Activated naive CD8-positive, alpha-beta T cell treated with anti-CD3 and anti-CD28 coated beads, Interleukin-2, amount 50 U/mL, for 24 hours (primary cell): ENCODE data around the gene ADIPOR2.
"Not testable (repeated sequence)": the region's sequence is repeated elsewhere in the genome, so short reads cannot be mapped to it uniquely, and the experiment has no call there.

Experiments used
- ATAC-seq: fragments of 150-1000 bp; cut with Tn5 transposase; one replicate; pipeline ENCODE4 v1.10.0; 2021
- DNase-seq: peaks from one replicate; pipeline ENCODE4 v3.0.0; 2021
- H3K27ac Mint-ChIP-seq: one replicate; pipeline ENCODE4 v1.8.0; 2021; ENCODE audit warnings: mild to moderate bottlenecking, mixed read lengths
- H3K27me3 Mint-ChIP-seq: one replicate; pipeline ENCODE4 v1.8.0; 2021; ENCODE audit warnings: mixed read lengths
- H3K36me3 Mint-ChIP-seq: one replicate; pipeline ENCODE4 v1.8.0; 2021; ENCODE audit warnings: low read depth, mixed read lengths
- H3K4me1 Mint-ChIP-seq: one replicate; pipeline ENCODE4 v1.8.0; 2021; ENCODE audit warnings: mixed read lengths
- H3K4me3 Mint-ChIP-seq: one replicate; pipeline ENCODE4 v1.8.0; 2021; ENCODE audit warnings: mild to moderate bottlenecking, moderate library complexity, mixed read lengths
- H3K9me3 Mint-ChIP-seq: one replicate; pipeline ENCODE4 v1.8.0; 2021; ENCODE audit warnings: mixed read lengths

The ADIPOR2 gene

DNA sequence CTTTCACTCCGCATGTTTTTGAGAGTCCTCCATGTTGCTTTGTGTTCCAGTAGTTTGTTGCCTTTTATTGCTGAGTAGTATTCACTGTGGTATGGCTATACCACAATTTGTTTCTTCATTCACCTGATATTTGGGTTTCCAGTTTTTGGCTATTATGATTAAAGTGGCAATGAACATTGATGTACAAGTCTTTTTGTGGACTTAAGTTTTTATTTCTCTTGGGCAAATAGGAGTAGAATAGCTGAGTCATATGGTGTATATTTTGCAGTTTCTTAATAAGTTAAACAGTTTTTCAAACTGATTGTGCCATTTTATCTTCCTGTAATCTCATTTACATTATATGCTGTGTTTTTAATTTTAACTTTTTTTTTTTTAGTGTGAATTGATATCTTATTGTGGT is 16.2 kb downstream of the ADIPOR2 start:
- no peak overlapping the region for H3K27ac Mint-ChIP-seq
- H3K9me3 Mint-ChIP-seq: no peaks in the 10 kb centered on the region
- no peak for ATAC-seq
- no peak overlapping the region for H3K4me3 Mint-ChIP-seq
- peaks cover 14% of the 10 kb centered on the region for H3K36me3 Mint-ChIP-seq
- H3K27me3 Mint-ChIP-seq: no peaks in the 10 kb centered on the region
- peaks cover 49% of the 10 kb centered on the region for H3K4me1 Mint-ChIP-seq
- DNase-seq: no peak

DNA sequence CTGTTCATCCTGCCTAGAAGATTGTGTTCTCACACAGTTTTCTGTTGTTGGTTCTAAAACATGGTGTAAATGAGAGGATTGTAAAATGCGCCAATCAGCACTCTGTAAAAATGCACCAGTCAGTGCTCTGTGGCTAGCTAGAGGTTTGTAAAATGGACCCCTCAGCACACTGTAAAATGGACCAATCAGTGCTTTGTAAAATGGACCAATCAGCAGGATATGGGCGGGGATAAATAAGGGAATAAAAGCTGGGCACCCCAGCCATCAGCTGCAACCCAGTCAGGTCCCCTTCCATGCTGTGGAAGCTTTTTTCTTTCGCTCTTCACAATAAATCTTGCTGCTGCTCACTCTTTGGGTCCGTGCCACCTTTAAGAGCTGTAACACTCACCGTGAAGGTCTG is 19.1 kb downstream of the ADIPOR2 start:
- H3K27me3 Mint-ChIP-seq, ATAC-seq, H3K27ac Mint-ChIP-seq, H3K9me3 Mint-ChIP-seq, DNase-seq, H3K4me3 Mint-ChIP-seq: not testable (repeated sequence)
- Mint-ChIP-seq H3K4me1 (peaks cover 36% of the 10 kb centered on the region), H3K36me3 (peaks cover 25% of the 10 kb centered on the region)

DNA sequence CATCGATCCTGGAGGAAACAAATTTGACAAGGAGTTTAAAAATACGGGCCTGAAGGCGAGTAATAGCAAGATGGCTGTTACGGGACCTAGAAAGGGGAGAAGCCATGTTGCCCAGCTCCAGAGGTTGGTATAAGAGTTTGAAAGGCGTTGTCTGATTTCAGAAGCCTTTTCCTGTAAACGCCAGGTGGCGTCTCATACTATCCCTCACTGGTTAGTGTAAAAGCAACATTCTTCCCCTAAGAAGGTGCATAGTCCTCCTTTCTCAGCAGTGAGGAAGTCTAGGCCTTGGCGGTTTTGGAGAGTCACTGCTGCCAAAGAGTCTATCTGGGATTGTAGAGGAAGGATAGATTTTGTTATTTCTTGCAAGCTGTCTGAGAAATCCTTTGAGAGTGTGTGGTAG is 20.0 kb downstream of the ADIPOR2 start:
- ATAC-seq, DNase-seq, H3K27me3 Mint-ChIP-seq, H3K27ac Mint-ChIP-seq, H3K4me3 Mint-ChIP-seq: not testable (repeated sequence)
- Mint-ChIP-seq H3K9me3 (peaks cover 11% of the 10 kb centered on the region), H3K36me3 (peaks cover 25% of the 10 kb centered on the region), H3K4me1 (peaks cover 36% of the 10 kb centered on the region)

DNA sequence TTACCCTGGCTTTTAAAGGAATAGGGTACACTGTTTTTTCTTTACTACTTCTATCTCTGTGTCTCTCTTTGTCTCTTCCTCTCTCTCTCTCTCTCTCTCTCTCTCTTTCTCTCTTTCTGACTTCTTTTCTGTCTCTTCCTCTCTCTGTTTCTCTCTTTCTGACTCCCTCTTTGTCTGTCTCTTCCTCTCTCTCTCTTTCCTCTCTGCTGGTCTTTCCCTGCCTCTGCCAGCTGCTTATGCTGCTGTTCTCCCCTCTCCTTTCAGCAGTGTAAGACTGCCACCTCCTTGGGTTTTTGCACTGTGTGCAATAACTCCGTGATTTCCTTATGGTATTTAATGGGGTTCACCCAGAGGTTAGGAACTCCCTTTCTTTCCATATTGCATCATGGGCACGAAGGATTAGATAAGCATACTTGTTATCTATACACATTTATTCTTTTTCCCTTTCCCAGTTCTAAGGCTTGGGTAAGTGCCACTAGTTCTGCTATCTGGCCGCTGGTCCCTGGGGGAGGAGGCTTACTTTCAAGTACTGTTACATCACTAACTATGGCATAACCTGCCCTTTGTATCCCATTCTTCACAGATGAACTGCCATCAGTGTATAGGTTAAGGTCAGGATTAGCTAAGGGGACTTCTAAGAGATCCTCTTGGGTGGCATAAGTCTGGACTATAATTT is 20.8 kb downstream of the ADIPOR2 start:
- not testable (repeated sequence) for ATAC-seq, H3K4me3 Mint-ChIP-seq, H3K27ac Mint-ChIP-seq, H3K27me3 Mint-ChIP-seq, DNase-seq
- Mint-ChIP-seq H3K36me3 (peaks cover 24% of the 10 kb centered on the region), H3K9me3 (peaks cover 11% of the 10 kb centered on the region), H3K4me1 (peaks cover 36% of the 10 kb centered on the region)

DNA sequence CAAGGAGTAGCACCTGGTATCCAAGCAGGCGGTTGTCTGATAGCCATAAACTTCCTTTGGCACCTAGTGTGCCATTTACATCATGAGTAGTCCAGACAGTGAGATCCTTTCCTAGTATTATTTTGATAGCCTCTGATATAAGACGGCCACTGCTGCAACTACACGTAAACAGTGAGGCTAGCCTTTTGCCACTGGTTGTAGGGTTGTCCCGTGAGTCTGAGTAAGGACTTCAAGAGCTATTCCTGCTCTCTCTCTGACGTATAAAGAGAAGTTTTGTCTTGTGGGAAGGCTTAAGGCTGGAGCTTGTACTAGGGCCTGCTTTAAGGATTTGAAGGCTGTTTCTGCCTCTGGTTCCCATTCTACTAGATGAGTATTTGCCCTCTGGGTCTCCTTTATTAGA is 21.4 kb downstream of the ADIPOR2 start:
- not testable (repeated sequence) for H3K4me3 Mint-ChIP-seq, H3K27ac Mint-ChIP-seq, ATAC-seq, H3K27me3 Mint-ChIP-seq, DNase-seq
- Mint-ChIP-seq H3K36me3 (peaks cover 22% of the 10 kb centered on the region), H3K9me3 (peaks cover 11% of the 10 kb centered on the region), H3K4me1 (peaks cover 37% of the 10 kb centered on the region)

DNA sequence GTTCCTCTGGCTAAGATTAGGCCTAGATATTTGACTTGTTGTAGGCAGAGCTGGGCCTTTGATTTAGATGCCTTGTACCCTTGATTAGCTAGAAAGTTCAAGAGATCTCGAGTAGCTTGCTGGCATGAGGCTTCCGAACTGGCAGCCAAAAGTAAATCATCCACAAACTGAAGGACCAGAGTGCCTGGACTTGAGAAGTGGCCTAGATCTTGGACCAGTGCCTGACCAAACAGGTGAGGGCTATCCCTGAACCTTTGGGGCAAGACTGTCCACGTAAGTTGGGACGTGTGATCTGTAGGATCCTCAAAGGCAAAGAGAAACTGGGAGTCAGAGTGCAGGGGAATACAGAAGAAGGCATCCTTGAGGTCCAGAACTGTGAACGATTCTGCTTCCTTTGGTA is 22.0 kb downstream of the ADIPOR2 start:
- not testable (repeated sequence) for H3K4me3 Mint-ChIP-seq, DNase-seq, H3K27me3 Mint-ChIP-seq, ATAC-seq, H3K27ac Mint-ChIP-seq
- peaks cover 22% of the 10 kb centered on the region for H3K36me3 Mint-ChIP-seq
- peaks cover 35% of the 10 kb centered on the region for H3K4me1 Mint-ChIP-seq
- peaks cover 11% of the 10 kb centered on the region for H3K9me3 Mint-ChIP-seq

DNA sequence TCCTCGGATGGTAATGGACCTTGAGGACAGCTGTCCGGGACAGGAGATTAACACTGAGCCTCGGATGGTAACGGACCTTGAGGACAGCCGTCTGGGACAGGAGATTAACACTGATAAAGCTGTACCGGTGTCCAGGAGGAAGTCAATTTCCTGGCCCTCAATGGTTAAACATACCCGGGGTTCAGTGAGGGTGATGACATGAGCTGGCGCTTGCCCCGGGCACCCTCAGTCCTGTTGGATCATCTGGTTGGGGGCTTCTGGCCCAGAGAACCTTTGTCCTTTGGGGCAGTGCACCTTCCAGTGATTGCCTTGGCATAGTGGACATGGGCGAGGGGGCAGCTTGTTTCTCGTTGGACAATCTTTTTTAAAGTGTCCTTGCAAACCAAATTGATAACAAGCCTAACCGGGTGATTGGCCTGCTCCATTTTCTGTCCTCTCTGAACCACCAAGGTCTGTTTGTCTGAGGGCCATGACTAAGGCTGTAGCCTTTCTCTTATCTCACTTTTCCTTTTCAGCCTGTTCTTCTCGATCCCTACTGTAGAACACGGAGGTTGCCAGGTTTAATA is 23.0 kb downstream of the ADIPOR2 start:
- not testable (repeated sequence) for DNase-seq, H3K4me3 Mint-ChIP-seq, ATAC-seq, H3K27ac Mint-ChIP-seq, H3K27me3 Mint-ChIP-seq
- Mint-ChIP-seq H3K36me3 (peaks cover 20% of the 10 kb centered on the region), H3K4me1 (peaks cover 34% of the 10 kb centered on the region), H3K9me3 (peaks cover 11% of the 10 kb centered on the region)

DNA sequence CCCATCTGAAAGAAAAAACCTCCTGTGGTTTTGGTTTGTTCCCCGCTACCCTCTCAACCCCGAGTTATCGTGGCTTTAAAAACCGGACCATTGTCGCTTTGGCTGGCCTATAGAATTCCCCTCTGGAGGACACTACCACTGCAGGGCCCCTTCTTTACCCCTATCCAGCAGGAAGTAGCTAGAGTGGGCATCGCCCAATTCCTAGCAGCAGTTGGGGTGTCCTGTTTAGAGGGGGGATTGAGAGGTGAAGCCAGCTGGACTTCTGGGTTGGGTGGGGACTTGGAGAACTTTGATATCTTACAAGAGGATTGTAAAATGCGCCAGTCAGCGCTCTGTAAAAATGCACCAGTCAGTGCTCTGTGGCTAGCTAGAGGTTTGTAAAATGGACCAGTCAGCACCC is 24.6 kb downstream of the ADIPOR2 start:
- not testable (repeated sequence) for H3K27me3 Mint-ChIP-seq, DNase-seq, H3K27ac Mint-ChIP-seq, ATAC-seq, H3K4me3 Mint-ChIP-seq
- Mint-ChIP-seq H3K9me3 (peaks cover 11% of the 10 kb centered on the region), H3K36me3 (peaks cover 18% of the 10 kb centered on the region), H3K4me1 (peaks cover 34% of the 10 kb centered on the region)

DNA sequence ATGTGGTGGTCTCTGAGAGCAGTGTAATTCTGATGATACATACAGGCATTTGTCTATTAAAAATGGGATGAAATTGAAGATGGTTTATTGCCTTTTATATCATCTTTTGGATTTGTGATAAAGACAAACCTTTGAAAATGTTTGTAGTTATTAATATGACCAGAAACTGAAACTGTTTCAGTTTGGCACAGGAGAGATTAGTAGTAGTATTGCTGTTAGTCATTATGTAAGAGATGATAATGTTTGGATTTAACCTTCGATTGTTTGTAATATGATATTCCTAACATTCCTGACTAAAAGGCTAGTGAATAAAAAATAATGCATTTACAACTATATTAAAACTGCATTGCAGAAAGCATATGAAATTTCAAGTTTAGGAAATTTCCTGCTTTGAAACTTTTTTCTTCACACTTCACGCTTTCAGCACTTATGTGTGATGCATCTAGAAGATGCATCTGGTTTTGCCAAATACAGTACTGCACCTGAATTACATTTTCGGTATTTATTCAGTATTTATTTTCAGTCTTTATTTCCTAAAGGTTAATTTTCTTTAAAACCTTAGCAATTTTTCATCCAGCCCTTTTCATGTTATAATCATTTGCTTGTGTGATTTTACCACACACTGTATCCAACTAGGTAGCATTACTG is 25.5 kb downstream of the ADIPOR2 start:
- H3K27me3 Mint-ChIP-seq: no peaks in the 10 kb centered on the region
- H3K27ac Mint-ChIP-seq: no peak overlapping the region
- H3K4me1 Mint-ChIP-seq: peaks cover 35% of the 10 kb centered on the region
- DNase-seq (no peak), ATAC-seq (no peak)
- H3K9me3 Mint-ChIP-seq: peaks cover 11% of the 10 kb centered on the region
- no peak overlapping the region for H3K4me3 Mint-ChIP-seq
- H3K36me3 Mint-ChIP-seq: peaks cover 18% of the 10 kb centered on the region

DNA sequence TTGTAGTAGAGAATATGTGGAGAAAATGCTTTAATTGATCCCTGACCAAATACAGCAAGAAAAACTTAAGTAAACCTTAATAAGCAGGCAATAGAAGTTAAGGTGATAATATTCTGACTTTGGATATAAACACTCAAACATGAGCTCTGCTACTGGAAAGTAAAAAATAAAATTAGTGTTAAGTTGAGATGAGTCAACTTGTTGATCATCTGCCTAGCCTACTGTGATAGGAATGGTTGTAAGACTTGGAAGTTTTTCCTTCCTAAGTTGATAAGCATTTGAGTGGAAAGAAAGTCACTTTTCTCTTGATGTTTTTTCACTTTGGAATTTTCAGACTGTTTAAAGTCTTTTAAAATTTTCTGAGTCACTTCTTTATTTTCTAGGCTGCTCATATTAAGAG is 26.0 kb downstream of the ADIPOR2 start:
- peaks cover 18% of the 10 kb centered on the region for H3K36me3 Mint-ChIP-seq

DNA sequence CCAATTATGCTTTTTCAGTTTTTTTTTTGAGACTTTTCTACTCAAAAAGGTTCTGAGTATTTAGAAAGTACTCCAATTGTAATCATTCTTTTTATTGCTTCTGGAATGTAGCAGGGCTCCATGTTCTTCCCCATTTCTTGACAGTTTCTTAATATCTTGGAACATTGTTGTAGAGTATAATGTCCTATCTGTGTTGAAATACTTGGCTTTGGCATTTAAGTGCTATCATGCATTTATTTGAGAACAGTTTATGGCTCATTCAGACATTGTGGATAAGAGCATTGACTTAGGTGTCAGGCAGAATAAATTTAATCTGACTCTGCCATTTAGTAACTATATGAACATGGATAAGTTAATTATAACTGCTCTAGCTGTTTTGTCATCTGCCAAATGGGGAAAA is 28.3 kb downstream of the ADIPOR2 start:
- no peak for ATAC-seq
- Mint-ChIP-seq H3K27ac (no peak overlapping the region), H3K4me1 (peaks cover 35% of the 10 kb centered on the region), H3K9me3 (peaks cover 10% of the 10 kb centered on the region), H3K27me3 (no peaks in the 10 kb centered on the region), H3K4me3 (no peak overlapping the region), H3K36me3 (peaks cover 13% of the 10 kb centered on the region)
- DNase-seq: no peak

More for the DNA sequence above, 26.0 kb downstream of the ADIPOR2 start:
- Mint-ChIP-seq H3K27ac (no peak overlapping the region), H3K27me3 (no peaks in the 10 kb centered on the region), H3K9me3 (peaks cover 11% of the 10 kb centered on the region), H3K4me1 (peaks cover 32% of the 10 kb centered on the region), H3K4me3 (no peak overlapping the region)
- DNase-seq (no peak), ATAC-seq (no peak)

DNA sequence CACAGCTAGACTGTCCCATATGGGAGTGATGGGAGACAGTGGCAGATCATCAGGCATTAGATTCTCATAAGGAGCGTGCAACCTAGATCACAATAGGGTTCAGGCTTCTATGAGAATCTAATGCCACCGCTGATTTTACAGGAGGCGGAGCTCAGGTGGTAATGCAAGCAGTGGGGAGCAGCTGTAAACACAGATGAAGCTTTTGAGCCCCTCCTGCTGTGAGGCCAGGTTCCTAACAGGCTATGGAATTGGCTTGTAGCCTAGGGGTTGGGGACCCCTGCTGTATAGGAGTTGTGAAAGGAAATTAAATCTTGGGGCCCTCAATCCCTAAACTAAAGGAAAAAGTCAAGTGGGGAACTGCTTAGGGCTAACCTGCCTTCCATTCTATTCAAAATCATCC is 29.6 kb downstream of the ADIPOR2 start:
- H3K27me3 Mint-ChIP-seq: no peaks in the 10 kb centered on the region
- peaks cover 30% of the 10 kb centered on the region for H3K4me1 Mint-ChIP-seq
- no peak for ATAC-seq
- no peak overlapping the region for H3K27ac Mint-ChIP-seq
- no peak for DNase-seq
- peaks cover 4% of the 10 kb centered on the region for H3K9me3 Mint-ChIP-seq
- H3K36me3 Mint-ChIP-seq: peaks cover 6% of the 10 kb centered on the region
- no peak overlapping the region for H3K4me3 Mint-ChIP-seq

DNA sequence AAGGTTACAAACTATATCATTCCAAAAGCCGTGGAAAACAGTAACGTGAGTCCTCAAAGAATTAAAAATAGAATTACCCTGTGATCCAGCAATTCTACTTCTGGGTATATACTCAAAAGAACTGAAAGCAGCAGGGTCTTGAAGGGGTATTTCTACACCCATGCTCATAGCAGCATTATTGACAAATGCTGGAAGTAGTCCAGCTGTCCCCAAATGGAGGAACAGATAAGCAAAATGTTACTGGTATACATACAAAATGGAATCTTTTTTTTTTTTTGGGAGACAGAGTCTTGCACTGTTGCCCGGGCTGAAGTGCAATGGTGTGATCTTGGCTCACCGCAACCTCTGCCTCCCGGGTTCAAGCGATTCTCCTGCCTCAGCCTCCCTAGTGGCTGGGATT is 32.9 kb downstream of the ADIPOR2 start:
- Mint-ChIP-seq H3K4me3 (no peak overlapping the region), H3K27ac (no peak overlapping the region), H3K27me3 (no peaks in the 10 kb centered on the region), H3K4me1 (peaks cover 15% of the 10 kb centered on the region), H3K9me3 (peaks cover 4% of the 10 kb centered on the region), H3K36me3 (peaks cover 17% of the 10 kb centered on the region)
- ATAC-seq (no peak), DNase-seq (no peak)

DNA sequence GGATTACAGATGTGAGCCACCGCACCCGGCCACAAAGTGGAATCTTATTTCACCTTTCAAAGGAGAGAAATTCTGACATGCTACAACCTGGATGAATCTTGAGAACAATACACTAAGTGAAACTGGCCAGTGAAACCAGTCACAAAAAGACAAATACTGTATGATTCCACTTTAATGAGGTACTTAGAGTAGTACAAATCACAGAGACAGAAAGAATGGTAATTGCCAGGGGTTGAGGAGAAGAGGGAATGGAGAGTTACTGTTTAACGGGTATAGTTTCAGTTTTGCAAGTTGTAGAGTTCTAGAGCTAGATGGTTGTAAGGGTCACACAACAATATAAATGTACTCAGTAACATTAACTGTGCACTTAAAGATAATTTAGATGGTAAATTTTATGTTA is 33.4 kb downstream of the ADIPOR2 start:
- no peak for ATAC-seq
- Mint-ChIP-seq H3K27ac (no peak overlapping the region), H3K9me3 (peaks cover 4% of the 10 kb centered on the region), H3K36me3 (peaks cover 17% of the 10 kb centered on the region), H3K27me3 (no peaks in the 10 kb centered on the region), H3K4me3 (no peak overlapping the region), H3K4me1 (peaks cover 15% of the 10 kb centered on the region)
- no peak for DNase-seq

DNA sequence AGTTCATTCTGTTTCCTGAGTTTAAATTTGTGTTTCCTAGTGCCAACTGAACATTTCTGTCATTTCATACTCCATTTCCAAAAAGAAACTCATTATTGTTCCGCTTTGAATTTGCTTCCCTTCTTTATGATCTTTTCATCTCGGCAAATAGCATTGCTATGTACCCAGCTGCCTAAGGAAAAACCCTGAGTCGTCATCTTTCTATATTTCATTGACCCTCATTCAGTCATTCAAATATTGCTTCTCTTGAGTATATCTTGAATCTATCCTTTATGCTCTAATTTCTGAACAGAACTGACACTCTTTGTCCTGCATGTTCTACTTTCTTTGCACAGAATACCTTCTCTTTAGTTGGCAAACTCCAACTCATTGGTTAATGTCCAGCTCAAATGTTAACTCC is 35.9 kb downstream of the ADIPOR2 start:
- H3K27ac Mint-ChIP-seq: no peak overlapping the region
- no peaks in the 10 kb centered on the region for H3K27me3 Mint-ChIP-seq
- no peak for ATAC-seq
- peaks cover 17% of the 10 kb centered on the region for H3K4me1 Mint-ChIP-seq
- no peak overlapping the region for H3K4me3 Mint-ChIP-seq
- peaks cover 4% of the 10 kb centered on the region for H3K9me3 Mint-ChIP-seq
- H3K36me3 Mint-ChIP-seq: peaks cover 23% of the 10 kb centered on the region
- DNase-seq: no peak
